Esophagus squamous epithelium (tissue), 4 donors: Measurements from ENCODE around the gene ACTRT3.

Source experiments
- CTCF ChIP-seq, 6 experiments: fragments of 450-650 bp in 4 of 6; fragments of 200-600 bp in 2 of 6; sonication (generic) in 2 of 6; IDR thresholded peaks; one replicate each; pipeline ENCODE4 v1.5.1; 2016 to 2019; ENCODE audit warnings: antibody characterized with exemption in 6 of 6, mild to moderate bottlenecking in 4 of 6, moderate library complexity in 4 of 6
- POLR2A ChIP-seq, 4 donors: fragments of 450-650 bp; IDR thresholded peaks; one replicate each; pipeline ENCODE4 v1.6.1; 2017; ENCODE audit warnings: antibody characterized with exemption in 4 of 4, mild to moderate bottlenecking in 4 of 4, moderate library complexity in 3 of 4

- no peak for TF ChIP-seq POLR2A (IDR thresholded peaks at IDR 0.05)
- TF ChIP-seq CTCF (IDR thresholded peaks at IDR 0.05): no peak
Observed at GRCh38 chr3:169764312-169764881, 5.0 kb downstream of the ACTRT3 start.
